GM18861 (cell line): ENCODE results near the gene MPV17L.
"Not testable (repeated sequence)": the region's sequence is repeated elsewhere in the genome, so short reads cannot be mapped to it uniquely, and the experiment has no call there.

Source experiments
- ATAC-seq: cut with Tn5 transposase; IDR thresholded peaks from one replicate; pipeline ENCODE4 v1.9.1; 2021; ENCODE audit not compliant: unreplicated experiment

Gene MPV17L

GRCh38 chr16:15395631-15396508 lies at the start of gene MPV17L:
Gene MPV17L, plus strand, starts transcription at chr16:15395754. Its CDS starts 144 bp downstream, at chr16:15395898.
- ATAC-seq = not testable (repeated sequence)

DNA sequence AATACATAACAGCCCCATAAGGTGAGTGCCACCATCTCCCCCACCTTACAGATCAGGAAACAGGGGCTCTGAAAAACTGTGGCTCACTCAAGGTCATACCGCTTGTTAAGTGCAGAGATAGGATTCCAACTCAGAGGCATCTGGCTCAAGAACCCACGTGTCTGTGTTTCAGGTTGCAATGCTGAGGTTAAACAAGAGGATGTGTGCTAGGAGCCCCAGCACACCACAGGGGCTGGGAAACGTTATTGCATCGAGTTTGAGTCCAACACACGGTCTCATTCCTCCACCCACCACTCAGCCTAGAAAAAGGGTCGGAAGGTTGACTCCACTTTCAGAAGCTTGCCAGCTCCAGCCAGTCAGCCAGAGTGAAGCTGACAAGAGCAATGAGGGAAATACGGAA lies 46.8 kb upstream of the MPV17L start:
- not testable (repeated sequence) for ATAC-seq

DNA sequence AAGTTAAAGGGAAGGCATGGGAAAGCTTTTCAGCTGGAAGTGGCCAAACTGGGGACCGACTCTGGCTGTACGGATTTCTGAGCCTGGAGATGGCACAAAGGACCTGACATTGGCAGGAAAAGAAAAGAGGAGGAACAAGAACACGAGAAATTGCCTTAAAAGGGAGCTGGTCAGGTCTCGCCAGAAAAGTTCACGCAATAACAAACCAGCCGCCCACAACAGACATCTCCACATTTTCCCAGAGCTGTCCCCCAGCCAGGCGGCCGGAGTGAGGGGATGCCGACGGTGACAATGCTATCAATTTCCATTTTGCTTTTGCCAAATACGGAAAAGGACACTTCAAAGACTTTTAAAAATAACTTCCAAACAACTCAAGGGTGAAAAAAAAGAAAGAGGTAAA lies 44.3 kb upstream of the MPV17L start:
- ATAC-seq = not testable (repeated sequence)

DNA sequence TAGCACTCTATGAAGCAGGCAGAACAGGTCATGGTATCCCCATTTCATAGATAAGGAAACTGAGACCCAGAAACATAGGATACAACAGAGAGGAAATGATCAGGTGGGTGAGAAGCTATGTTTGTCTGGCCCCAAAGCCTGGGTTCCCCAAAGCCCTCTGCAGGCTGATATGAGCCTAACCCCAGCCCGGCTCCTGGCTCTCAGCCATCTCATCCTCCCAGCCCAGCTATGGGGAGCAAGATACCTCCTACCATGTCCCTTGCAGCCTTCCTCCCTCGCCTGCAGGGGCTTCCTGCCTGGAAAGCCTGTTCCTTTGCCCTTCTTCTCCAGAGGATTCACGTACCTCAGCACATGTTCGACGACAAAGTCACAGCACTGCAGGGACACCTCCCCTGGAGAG lies 43.8 kb upstream of the MPV17L start:
- ATAC-seq = not testable (repeated sequence)

DNA sequence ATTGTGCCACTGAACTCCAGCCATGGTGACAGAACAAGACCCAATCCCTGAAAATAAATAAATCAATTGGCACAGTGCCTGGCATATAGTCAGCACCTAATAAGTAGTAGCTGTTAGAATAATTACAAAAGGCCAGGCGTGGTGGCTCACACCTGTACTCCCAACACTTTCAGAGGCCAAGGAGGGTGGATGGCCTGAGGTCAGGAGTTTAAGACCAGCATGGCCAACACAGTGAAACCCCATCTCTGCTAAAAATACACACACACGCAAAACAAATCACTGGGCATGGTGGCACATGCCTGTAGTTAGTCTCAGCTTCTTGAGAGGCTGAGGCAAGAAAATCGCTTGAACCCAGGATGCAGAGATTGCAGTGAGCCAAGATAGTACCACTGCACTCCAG lies 42.7 kb upstream of the MPV17L start:
- not testable (repeated sequence) for ATAC-seq

GRCh38 chr16:15354846-15355245 lies 40.7 kb upstream of the MPV17L start:
- not testable (repeated sequence) for ATAC-seq

DNA sequence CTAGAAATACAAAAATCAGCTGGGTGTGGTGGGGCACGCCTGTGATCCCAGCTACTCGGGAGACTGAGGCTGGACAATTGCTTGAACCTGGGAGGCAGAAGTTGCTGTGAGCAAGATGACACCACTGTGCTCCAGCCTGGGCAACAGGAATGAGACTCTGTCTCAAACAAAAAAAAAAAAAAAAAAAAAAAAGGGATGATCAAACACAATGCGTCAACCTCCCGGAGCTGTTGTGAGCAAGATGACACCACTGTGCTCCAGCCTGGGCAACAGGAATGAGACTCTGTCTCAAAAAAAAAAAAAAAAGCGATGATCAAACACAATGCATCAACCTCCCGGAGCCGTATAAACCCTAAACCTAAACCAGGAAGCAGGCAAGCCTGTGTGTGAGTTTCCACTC lies 38.1 kb upstream of the MPV17L start:
- ATAC-seq = not testable (repeated sequence)

GRCh38 chr16:15378194-15378593 lies 17.4 kb upstream of the MPV17L start, which contains the start of gene NPIPA5:
Gene NPIPA5, minus strand, starts transcription at chr16:15378294. Its CDS starts 0 bp downstream, at chr16:15378294.
- not testable (repeated sequence) for ATAC-seq

- ATAC-seq = not testable (repeated sequence)
These were observed 12.7 kb upstream of the MPV17L start for GRCh38 chr16:15382810-15383209.

GRCh38 chr16:15388060-15388459 lies 7.5 kb upstream of the MPV17L start:
- ATAC-seq = not testable (repeated sequence)

DNA sequence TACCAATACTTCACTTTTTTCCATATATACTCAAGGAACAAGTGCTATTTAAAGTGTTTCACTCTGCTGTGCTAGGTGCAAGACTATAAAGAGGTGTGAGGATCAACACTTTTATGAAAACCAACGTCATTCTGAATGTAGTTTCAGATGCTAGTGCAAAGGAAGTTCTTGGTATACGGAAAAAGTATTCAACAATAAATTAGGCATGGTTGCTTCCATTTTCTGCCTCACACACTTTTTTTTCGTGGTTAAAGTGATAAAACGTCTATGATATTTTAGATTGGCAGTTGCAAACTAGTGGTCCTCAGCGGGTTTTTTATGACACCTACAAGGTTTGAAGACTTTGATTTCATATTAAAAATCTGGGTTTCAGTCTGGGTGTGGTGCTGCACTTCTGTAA lies 5.6 kb upstream of the MPV17L start:
- ATAC-seq = not testable (repeated sequence)

- not testable (repeated sequence) for ATAC-seq
These were observed 2.5 kb upstream of the MPV17L start for GRCh38 chr16:15393025-15393424.

- not testable (repeated sequence) for ATAC-seq
These were observed 915 bp downstream of the MPV17L start for GRCh38 chr16:15396509-15396829.

DNA sequence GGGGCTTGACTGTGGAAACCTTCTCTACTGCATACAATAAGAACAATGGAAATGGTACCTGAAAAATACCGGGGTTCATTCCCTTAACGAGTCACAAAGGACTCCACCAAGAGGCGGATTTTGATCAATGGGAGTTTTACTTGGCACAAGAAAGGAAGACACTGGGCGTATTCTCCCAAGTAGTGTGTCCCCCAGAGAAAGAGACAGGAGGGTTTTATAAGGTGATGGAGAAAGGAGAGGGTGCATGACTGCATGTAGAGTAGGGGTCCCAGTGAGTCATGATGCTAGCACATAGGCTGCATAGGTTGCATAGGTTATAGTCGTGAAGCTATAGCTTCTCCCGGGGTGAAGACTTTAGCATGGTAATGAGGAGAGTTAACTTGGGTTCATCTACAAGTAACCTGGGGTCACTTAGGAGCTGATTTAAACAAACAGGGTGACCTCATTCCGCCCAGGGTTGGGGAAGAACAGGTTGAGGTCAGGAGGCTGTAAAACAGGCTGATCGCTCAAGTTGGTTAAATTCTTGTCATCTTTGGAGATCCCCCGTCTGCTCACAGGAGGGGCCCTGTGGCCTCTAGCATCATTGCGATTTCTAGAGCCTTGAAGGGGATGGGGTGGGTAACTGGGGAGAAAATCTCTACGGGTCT lies 1.5 kb downstream of the MPV17L start:
- no peak for ATAC-seq

DNA sequence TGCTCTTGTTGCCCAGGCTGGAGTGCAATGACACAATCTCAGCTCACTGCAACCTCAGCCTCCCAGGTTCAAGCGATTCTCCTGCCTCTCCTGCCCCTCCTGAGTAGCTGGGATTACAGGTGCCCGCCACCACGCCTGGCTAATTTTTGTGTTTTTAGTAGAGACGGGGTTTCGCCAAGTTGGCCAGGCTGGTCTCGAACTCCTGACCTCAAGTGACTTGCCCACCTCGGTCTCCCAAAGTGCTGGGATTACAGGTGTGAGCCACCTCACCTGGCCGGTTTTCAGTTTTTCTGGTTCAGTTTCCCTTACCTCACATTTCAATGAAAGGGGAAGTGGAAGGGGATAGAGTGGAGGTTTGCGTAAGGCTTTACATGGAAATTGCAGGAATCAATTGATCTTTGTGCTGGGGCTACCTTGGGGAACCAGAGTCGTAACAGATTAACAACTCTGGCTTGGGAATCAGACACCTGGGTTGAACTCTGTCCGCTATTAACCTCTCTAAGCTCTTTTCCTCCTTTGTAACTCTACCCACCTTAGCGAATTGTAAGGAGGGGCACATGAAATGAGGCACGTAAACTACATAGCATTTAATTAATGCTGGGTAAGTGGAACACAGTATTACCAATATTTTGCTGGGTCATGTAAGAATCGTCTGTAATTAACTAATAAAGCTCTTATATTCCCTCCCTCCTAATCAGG lies 3.2 kb downstream of the MPV17L start:
- no peak for ATAC-seq

DNA sequence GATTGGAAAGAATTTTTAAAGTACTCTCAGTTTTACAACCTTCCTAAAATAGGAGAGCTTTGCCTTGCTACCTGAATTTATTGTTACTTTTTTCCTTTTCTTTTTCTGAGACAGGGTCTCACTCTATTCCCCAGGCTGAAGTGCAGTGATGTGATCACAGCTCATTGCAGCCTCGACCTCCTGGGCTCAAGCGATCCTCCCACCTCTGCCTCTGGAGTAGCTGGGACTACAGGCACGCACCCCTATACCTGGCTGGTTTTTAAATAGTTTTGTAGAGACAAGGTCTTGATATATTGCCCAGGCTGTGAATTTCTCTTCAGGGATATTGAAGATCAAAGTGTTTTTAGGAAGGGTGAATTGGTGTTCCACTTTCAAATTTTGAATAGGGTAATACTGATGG lies 3.8 kb downstream of the MPV17L start:
- no peak for ATAC-seq

DNA sequence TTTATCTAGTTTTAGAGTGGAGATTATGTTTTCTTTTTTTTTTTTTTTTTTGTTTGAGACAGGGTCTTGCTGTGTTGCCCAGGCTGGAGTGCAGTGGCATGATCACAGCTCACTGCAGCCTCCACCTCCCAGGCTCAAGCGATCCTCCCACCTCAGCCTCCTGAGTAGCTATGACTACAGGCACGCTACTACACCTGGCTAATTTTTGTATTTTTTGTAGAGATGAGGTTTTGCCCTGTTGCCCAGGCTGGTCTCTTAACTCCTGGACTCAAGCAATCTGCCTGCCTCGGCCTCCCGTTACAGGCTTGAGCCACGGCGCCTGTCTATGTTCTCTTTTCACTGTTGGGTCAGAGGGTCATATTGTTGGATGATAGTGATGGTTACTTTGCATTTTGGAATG lies 4.8 kb downstream of the MPV17L start:
- ATAC-seq = not testable (repeated sequence)

GRCh38 chr16:15401972-15402371 lies 6.4 kb downstream of the MPV17L start:
- ATAC-seq = no peak

DNA sequence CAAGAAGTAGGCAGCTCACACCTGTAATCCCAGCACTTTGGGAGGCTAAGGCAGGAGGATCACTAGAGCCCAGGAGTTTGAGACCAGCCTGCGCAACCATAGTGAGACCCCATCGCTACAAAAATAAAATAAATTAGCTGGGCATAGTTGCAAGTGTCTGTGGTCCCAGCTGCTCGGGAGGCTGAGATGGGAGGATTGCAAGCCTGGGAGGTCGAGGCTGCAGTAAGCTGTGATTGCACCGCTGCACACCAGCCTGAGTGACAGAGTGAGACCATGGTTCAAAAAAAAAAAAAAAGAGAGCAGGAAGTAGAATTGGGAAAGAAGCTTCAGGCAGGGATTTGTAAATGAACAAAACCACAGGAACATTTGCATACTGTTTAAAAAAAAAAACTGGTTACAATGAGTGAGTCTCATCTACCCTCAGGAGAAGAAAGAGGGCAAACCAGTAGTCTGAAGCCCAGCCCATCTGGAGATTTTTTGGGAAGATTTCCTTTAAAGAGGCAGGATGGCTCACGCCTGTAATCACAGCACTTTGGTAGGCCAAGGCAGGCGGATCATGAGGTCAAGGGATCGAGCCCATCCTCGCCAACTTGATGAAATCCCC lies 7.9 kb downstream of the MPV17L start:
- no peak for ATAC-seq

DNA sequence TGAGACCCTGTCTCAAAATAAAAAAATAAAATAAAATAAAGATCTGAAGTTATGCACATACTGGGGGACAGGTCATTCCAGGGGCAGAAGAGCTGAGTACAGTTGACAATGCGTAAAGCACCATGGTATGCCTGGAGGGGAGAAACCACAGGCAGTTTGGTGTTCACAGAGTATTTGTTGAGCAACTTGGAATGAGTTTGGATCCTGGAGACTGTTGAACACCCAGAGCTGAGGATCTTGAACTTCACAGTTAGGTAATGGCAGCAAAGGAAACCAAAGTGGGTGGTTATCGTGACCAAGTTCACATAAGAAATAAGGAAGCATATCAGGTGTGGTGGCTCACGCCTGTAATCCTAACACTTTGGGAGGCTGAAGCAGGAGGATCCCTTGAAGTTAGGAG lies 8.5 kb downstream of the MPV17L start:
- not testable (repeated sequence) for ATAC-seq

DNA sequence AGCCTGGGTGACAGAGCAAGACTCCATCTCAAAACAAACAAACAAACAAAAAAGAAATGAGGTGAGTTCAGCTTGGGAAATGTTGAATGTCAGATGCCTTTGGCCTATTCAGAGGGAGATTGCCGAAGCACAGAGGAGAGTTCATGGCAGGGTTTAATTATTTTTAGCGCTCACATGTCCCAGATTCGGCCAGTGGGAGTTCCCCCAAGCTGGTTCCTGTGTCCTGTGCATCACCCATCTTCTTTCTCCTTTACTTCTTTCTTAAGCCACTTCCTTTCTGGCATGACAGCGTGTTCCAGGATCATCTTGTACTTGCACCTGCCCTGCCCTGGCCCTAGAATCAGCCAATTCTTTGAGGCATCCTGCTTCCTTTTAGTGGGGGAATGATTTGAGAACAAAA lies 9.2 kb downstream of the MPV17L start:
- no peak for ATAC-seq
